Mesenchymal stem cell (in vitro differentiated cells and primary cell): ENCODE data around the gene BCL6.

Experiments used
- DNase-seq: peaks from one replicate; pipeline ENCODE4 v3.0.0-alpha.2; 2013
- H2AFZ ChIP-seq: one replicate; pipeline ENCODE4 v1.6.1; 2013; ENCODE audit warnings: low read depth, mild to moderate bottlenecking, control low read depth, inconsistent platforms, low read length, moderate library complexity
- H2AK5ac ChIP-seq: 2 replicates; pipeline ENCODE4 v1.6.1; 2013; ENCODE audit warnings: low read length, moderate library complexity, mild to moderate bottlenecking, inconsistent platforms; ENCODE audit not compliant: severe bottlenecking
- H2BK120ac ChIP-seq: one replicate; pipeline ENCODE4 v1.6.1; 2013; ENCODE audit warnings: low read depth, mild to moderate bottlenecking, inconsistent platforms, low read length, moderate library complexity
- H2BK12ac ChIP-seq, 2 experiments: one replicate each; pipeline ENCODE4 v1.6.1; 2013; ENCODE audit warnings: inconsistent platforms in 2 of 2, low read length in 2 of 2, mild to moderate bottlenecking in 2 of 2, moderate library complexity in 2 of 2, control low read depth in 1 of 2
- H2BK15ac ChIP-seq: one replicate; pipeline ENCODE4 v1.6.1; 2013; ENCODE audit warnings: mild to moderate bottlenecking, low read depth, inconsistent platforms; ENCODE audit not compliant: poor library complexity, severe bottlenecking
- H2BK5ac ChIP-seq: 2 replicates; pipeline ENCODE4 v1.6.1; 2013; ENCODE audit warnings: low read depth, mild to moderate bottlenecking, low read length, control low read depth, inconsistent platforms; ENCODE audit not compliant: poor library complexity, severe bottlenecking
- H3K14ac ChIP-seq, 2 experiments: one replicate each; pipeline ENCODE4 v1.6.1; 2013; ENCODE audit warnings: inconsistent platforms in 2 of 2, low read length in 2 of 2, control low read depth in 1 of 2, mild to moderate bottlenecking in 1 of 2, moderate library complexity in 1 of 2
- H3K18ac ChIP-seq, 2 experiments: one replicate each; pipeline ENCODE4 v1.6.1; 2013; ENCODE audit warnings: inconsistent platforms in 2 of 2, low read length in 2 of 2, control low read depth in 1 of 2, low read depth in 1 of 2, mild to moderate bottlenecking in 1 of 2
- H3K23ac ChIP-seq, 2 experiments: one replicate each; pipeline ENCODE4 v1.6.1; 2013; ENCODE audit warnings: inconsistent platforms in 2 of 2, low read length in 2 of 2, mild to moderate bottlenecking in 2 of 2, moderate library complexity in 2 of 2, control low read depth in 1 of 2
- H3K27ac ChIP-seq: 2 replicates; pipeline ENCODE4 v1.5.1; 2013; ENCODE audit warnings: mild to moderate bottlenecking, moderate library complexity, low read length, control low read depth, inconsistent platforms; ENCODE audit not compliant: poor library complexity, severe bottlenecking
- H3K27me3 ChIP-seq, 2 experiments: 2 replicates each; pipeline versions ENCODE4 v1.6.1 to v1.7.0; 2013; ENCODE audit warnings: low read length in 2 of 2, mild to moderate bottlenecking in 2 of 2, moderate library complexity in 2 of 2, control low read depth in 1 of 2, inconsistent platforms in 1 of 2; ENCODE audit not compliant: control insufficient read depth in 1 of 2, insufficient read depth in 1 of 2
- H3K36me3 ChIP-seq, 2 experiments: 2 replicates each; pipeline versions ENCODE4 v1.6.1 to v1.7.0; 2013; ENCODE audit warnings: low read length in 2 of 2, control low read depth in 1 of 2, inconsistent platforms in 1 of 2, low read depth in 1 of 2, mild to moderate bottlenecking in 1 of 2; ENCODE audit not compliant: insufficient read depth in 2 of 2, control insufficient read depth in 1 of 2
- H3K4ac ChIP-seq, 2 experiments: one replicate each; pipeline ENCODE4 v1.6.1; 2013; ENCODE audit warnings: inconsistent platforms in 2 of 2, low read length in 2 of 2, mild to moderate bottlenecking in 2 of 2, moderate library complexity in 2 of 2, control low read depth in 1 of 2, low read depth in 1 of 2
- H3K4me1 ChIP-seq: 2 replicates; pipeline ENCODE4 v1.6.1; 2013; ENCODE audit warnings: low read depth, low read length, control low read depth; ENCODE audit not compliant: control insufficient read depth, insufficient read depth
- H3K4me2 ChIP-seq: 2 replicates; pipeline ENCODE4 v1.6.1; 2013; ENCODE audit warnings: low read length, mild to moderate bottlenecking, inconsistent platforms; ENCODE audit not compliant: poor library complexity, severe bottlenecking
- H3K4me3 ChIP-seq, 2 experiments: 2 replicates each; pipeline versions ENCODE4 v1.5.1 to v1.7.0; 2013; ENCODE audit warnings: low read length in 2 of 2, mild to moderate bottlenecking in 2 of 2, control low read depth in 1 of 2, low read depth in 1 of 2; ENCODE audit not compliant: insufficient read depth in 1 of 2
- H3K79me1 ChIP-seq: replicated peaks from 2 replicates; pipeline ENCODE4 v1.6.1; 2013; ENCODE audit warnings: mild to moderate bottlenecking, control low read depth, low read length, inconsistent platforms; ENCODE audit not compliant: poor library complexity, severe bottlenecking
- H3K9ac ChIP-seq: 2 replicates; pipeline ENCODE4 v1.7.0; 2013; ENCODE audit warnings: mild to moderate bottlenecking, low read length, moderate library complexity
- H3K9me3 ChIP-seq: 2 replicates; pipeline ENCODE4 v1.7.0; 2013; ENCODE audit warnings: mild to moderate bottlenecking, low read length; ENCODE audit not compliant: control insufficient read depth
- H4K8ac ChIP-seq: one replicate; pipeline ENCODE4 v1.6.1; 2013; ENCODE audit warnings: inconsistent platforms, mild to moderate bottlenecking, low read length, moderate library complexity
- H4K91ac ChIP-seq: one replicate; pipeline ENCODE4 v1.6.1; 2013; ENCODE audit warnings: mild to moderate bottlenecking, low read length, inconsistent platforms
- WGBS: methylation state at CpG from one replicate; pipeline ENCODE4 v1.1.7; 2013; ENCODE audit warnings: mixed read lengths; 5-methylcytosine and 5-hydroxymethylcytosine counted together

The BCL6 gene

GRCh38 chr3:187719628-187720336 is 25.5 kb downstream of the BCL6 start:
- no peak overlapping the region for H3K4ac ChIP-seq
- no peak overlapping the region for H3K27ac ChIP-seq
- H3K9ac ChIP-seq, result no peak overlapping the region
- H3K4me2 ChIP-seq, result no peak overlapping the region
- no peak overlapping the region for H2AK5ac ChIP-seq
- peaks cover 3% of the 10 kb centered on the region for H3K4me1 ChIP-seq
- no peak overlapping the region for H3K14ac ChIP-seq
- H3K18ac ChIP-seq, result no peak overlapping the region
- H2BK5ac ChIP-seq, result no peak overlapping the region
- DNase-seq, result no peak
- H3K27me3 ChIP-seq, result no peaks in the 10 kb centered on the region
- H2AFZ ChIP-seq, result no peak overlapping the region
- H3K36me3 ChIP-seq, result peaks cover 19 to 47% of the 10 kb centered on the region in 2 experiments
- no peak overlapping the region for H4K91ac ChIP-seq
- no peak overlapping the region for H4K8ac ChIP-seq
- no peaks in the 10 kb centered on the region for H3K79me1 ChIP-seq
- H3K9me3 ChIP-seq, result no peaks in the 10 kb centered on the region
- no peak overlapping the region for H3K23ac ChIP-seq
- no peak overlapping the region for H2BK12ac ChIP-seq
- H2BK15ac ChIP-seq, result no peak overlapping the region
- no peak overlapping the region for H2BK120ac ChIP-seq
- 85% methylated on average over 5 of the region's 6 CpGs for WGBS
- H3K4me3 ChIP-seq, result no peak overlapping the region

GRCh38 chr3:187718802-187719201 is 26.5 kb downstream of the BCL6 start:
- Histone ChIP-seq H3K4me1 (peaks cover 3% of the 10 kb centered on the region), H3K27me3 (no peaks in the 10 kb centered on the region), H2BK12ac (no peak overlapping the region), H3K36me3 (peaks cover 13 to 37% of the 10 kb centered on the region in 2 experiments), H3K4me3 (no peak overlapping the region), H3K4ac (no peak overlapping the region), H2BK120ac (no peak overlapping the region), H2AK5ac (no peak overlapping the region), H2BK15ac (no peak overlapping the region), H4K8ac (no peak overlapping the region), H2BK5ac (no peak overlapping the region), H3K14ac (no peak overlapping the region), H3K4me2 (no peak overlapping the region), H4K91ac (no peak overlapping the region), H3K18ac (no peak overlapping the region), H3K9me3 (no peaks in the 10 kb centered on the region), H3K9ac (no peak overlapping the region), H3K23ac (no peak overlapping the region), H3K79me1 (no peaks in the 10 kb centered on the region), H2AFZ (no peak overlapping the region), H3K27ac (no peak overlapping the region)
- DNase-seq, result no peak
- WGBS, result 98% methylated on average over 4 of the region's 5 CpGs

GRCh38 chr3:187717572-187717971 is 27.7 kb downstream of the BCL6 start:
- H2AK5ac ChIP-seq, result no peak overlapping the region
- no peak overlapping the region for H3K18ac ChIP-seq
- H2BK5ac ChIP-seq, result no peak overlapping the region
- H2BK120ac ChIP-seq, result no peak overlapping the region
- no peaks in the 10 kb centered on the region for H3K27me3 ChIP-seq
- H3K9ac ChIP-seq, result no peak overlapping the region
- H4K8ac ChIP-seq, result no peak overlapping the region
- H3K4me2 ChIP-seq, result no peak overlapping the region
- H3K23ac ChIP-seq, result no peak overlapping the region
- no peak overlapping the region for H3K27ac ChIP-seq
- H3K4ac ChIP-seq, result no peak overlapping the region
- no peaks in the 10 kb centered on the region for H3K79me1 ChIP-seq
- peak; percentile 18 for DNase-seq
- peaks cover 3% of the 10 kb centered on the region for H3K4me1 ChIP-seq
- H3K36me3 ChIP-seq, result peaks cover 11 to 25% of the 10 kb centered on the region in 2 experiments
- H2AFZ ChIP-seq, result no peak overlapping the region
- H3K4me3 ChIP-seq, result no peak overlapping the region
- no peak overlapping the region for H4K91ac ChIP-seq
- no peak overlapping the region for H2BK12ac ChIP-seq
- no peaks in the 10 kb centered on the region for H3K9me3 ChIP-seq
- H3K14ac ChIP-seq, result no peak overlapping the region
- no peak overlapping the region for H2BK15ac ChIP-seq
- 100% methylated on average over 1 of the region's 1 CpG for WGBS

- no peak overlapping the region for H3K4me3 ChIP-seq
- no peaks in the 10 kb centered on the region for H3K79me1 ChIP-seq
- no peak overlapping the region for H3K4me2 ChIP-seq
- no peak overlapping the region for H2BK12ac ChIP-seq
- H3K23ac ChIP-seq, result no peak overlapping the region
- H3K36me3 ChIP-seq, result no peaks in the 10 kb centered on the region
- no peaks in the 10 kb centered on the region for H3K9me3 ChIP-seq
- H2AFZ ChIP-seq, result no peak overlapping the region
- H3K9ac ChIP-seq, result no peak overlapping the region
- H3K4me1 ChIP-seq, result no peaks in the 10 kb centered on the region
- H2AK5ac ChIP-seq, result no peak overlapping the region
- H3K27me3 ChIP-seq, result no peaks in the 10 kb centered on the region
- DNase-seq, result peak; percentile 78
- no peak overlapping the region for H2BK15ac ChIP-seq
- no peak overlapping the region for H2BK5ac ChIP-seq
- no peak overlapping the region for H3K14ac ChIP-seq
- no peak overlapping the region for H3K27ac ChIP-seq
- no peak overlapping the region for H3K4ac ChIP-seq
- 13% methylated on average over 3 of the region's 4 CpGs for whole genome bisulfite sequencing
- H2BK120ac ChIP-seq, result no peak overlapping the region
- no peak overlapping the region for H4K91ac ChIP-seq
- no peak overlapping the region for H4K8ac ChIP-seq
- H3K18ac ChIP-seq, result no peak overlapping the region
Observed at GRCh38 chr3:187714404-187714979, 30.8 kb downstream of the BCL6 start.
